Panc1 (cell line): ENCODE data around the gene PHYHIPL. TPM values are rescaled to one million over a fixed set of nuclear protein-coding genes. Genes with fewer than 3 reads are reported as not detected.

Source experiments
- ATAC-seq: fragments of 200-7000 bp; cut with Tn5 transposase; 2 replicates; pipeline ENCODE4 v1.9.1; 2020; ENCODE audit warnings: mild to moderate bottlenecking, moderate library complexity
- BruUV-seq: library from RNA; stranded (reverse); fragments of 400-500 nt; replicated peaks from 2 replicates; lab custom pipeline; 2021; lab: Mats Ljungman, UMichigan
- CTCF ChIA-PET: fragments of 300-600 bp; sonication (Branson Sonifier 250); formaldehyde crosslinking; loops from one replicate; lab custom pipeline; 2022; ENCODE audit warnings: antibody characterized with exemption; lab: Charles Lee
- POLR2A ChIA-PET: fragments of 300-600 bp; sonication (Branson Sonifier 250); formaldehyde crosslinking; loops from one replicate; lab custom pipeline; 2022; ENCODE audit warnings: antibody characterized with exemption; lab: Charles Lee
- DNase-seq: peaks from one replicate; pipeline ENCODE4 v3.0.0-alpha.2; 2010; ENCODE audit warnings: low read depth, low spot score
- H3K27ac ChIP-seq: 2 replicates; pipeline ENCODE4 v1.5.1; 2011; ENCODE audit warnings: mild to moderate bottlenecking, low read length, inconsistent platforms
- H3K27me3 ChIP-seq: fragments of 200-500 bp; sonication (Bioruptor generic); 2 replicates; pipeline ENCODE4 v1.6.0; 2014; ENCODE audit warnings: low read length, inconsistent platforms; ENCODE audit not compliant: control insufficient read depth, insufficient read depth
- H3K36me3 ChIP-seq: fragments of 200-500 bp; sonication (Bioruptor generic); 2 replicates; pipeline ENCODE4 v1.5.1; 2014; ENCODE audit warnings: inconsistent platforms, mild to moderate bottlenecking, low read length, moderate library complexity; ENCODE audit not compliant: control insufficient read depth, insufficient read depth
- H3K4me1 ChIP-seq: 2 replicates; pipeline ENCODE4 v1.5.1; 2011; ENCODE audit warnings: inconsistent platforms, mild to moderate bottlenecking, low read length, moderate library complexity; ENCODE audit not compliant: control insufficient read depth, insufficient read depth
- H3K4me3 ChIP-seq, 2 experiments: 2 replicates each; pipeline ENCODE4 v1.5.1; 2011 to 2012; ENCODE audit warnings: low read depth in 2 of 2, low read length in 2 of 2, mild to moderate bottlenecking in 2 of 2, inconsistent platforms in 1 of 2, moderate library complexity in 1 of 2
- H3K9me3 ChIP-seq: fragments of 200-500 bp; sonication (Bioruptor generic); 2 replicates; pipeline ENCODE4 v1.5.1; 2014; ENCODE audit warnings: low read depth, mild to moderate bottlenecking, inconsistent platforms, low read length, moderate library complexity; ENCODE audit not compliant: control insufficient read depth, insufficient read depth
- POLR2AphosphoS5 ChIP-seq: IDR thresholded peaks from 2 replicates; pipeline ENCODE4 v1.6.1; 2012; ENCODE audit warnings: mild to moderate bottlenecking, low read depth, low read length, moderate library complexity
- SIN3A ChIP-seq: IDR thresholded peaks from 2 replicates; pipeline ENCODE4 v1.6.1; 2012; ENCODE audit warnings: low read depth, mild to moderate bottlenecking, low read length, moderate library complexity, borderline replicate concordance; ENCODE audit not compliant: insufficient read depth
- TCF7L2 ChIP-seq: IDR thresholded peaks from 2 replicates; pipeline ENCODE4 v1.6.1; 2011; ENCODE audit warnings: mild to moderate bottlenecking, low read depth, low read length, inconsistent platforms
- in situ Hi-C: cut with HindIII; loops from 2 replicates; pipeline ENCODE4 v1.10.0; 2016; ENCODE audit warnings: low sequenced_read_pairs, low pct_unique_long_range_greater_than_20kb
- intact Hi-C: fragments of 100-400 bp; cut with micrococcal nuclease; formaldehyde crosslinking; loops from one replicate; pipeline ENCODE4 v1.10.0; 2022; ENCODE audit not compliant: unreplicated experiment
- total RNA-seq: library from RNA; stranded (reverse); gene quantifications from one replicate; pipeline ENCODE4 v1.2.1, GENCODE V29; 2021; ENCODE audit not compliant: unreplicated experiment
- TF ChIP-seq, protein P1 (sequence below): fragments of 450-650 bp; IDR thresholded peaks from 2 replicates; pipeline ENCODE4 v1.5.1; 2017; ENCODE audit warnings: mild to moderate bottlenecking
- TF ChIP-seq, protein P2 (sequence below), 2 experiments: IDR thresholded peaks; 2 replicates each; pipeline ENCODE4 v1.6.1; 2011 to 2012; ENCODE audit warnings: low read depth in 2 of 2, control low read depth in 1 of 2, low read length in 1 of 2, mild to moderate bottlenecking in 1 of 2, moderate library complexity in 1 of 2; ENCODE audit not compliant: insufficient read depth in 1 of 2

The PHYHIPL gene
- total RNA-seq, 1 experiment from 2014 or later = not detected

DNA sequence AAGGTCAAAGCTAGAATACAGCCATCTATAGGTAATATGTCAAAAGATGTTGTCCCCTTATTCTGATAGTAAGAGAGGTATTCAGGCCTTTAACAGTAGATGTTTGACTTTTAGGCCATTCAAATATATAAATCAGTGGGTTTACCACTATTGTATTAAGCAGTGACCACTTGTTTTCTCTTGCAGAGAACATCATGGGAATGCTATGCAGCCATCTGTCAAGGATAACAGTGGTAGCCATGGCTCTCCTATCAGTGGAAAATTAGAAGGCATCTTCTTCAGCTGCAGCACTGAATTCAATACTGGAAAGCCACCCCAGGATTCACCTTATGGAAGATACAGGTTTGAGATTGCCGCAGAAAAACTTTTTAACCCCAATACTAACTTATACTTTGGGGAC is 68.4 kb downstream of the PHYHIPL start:
- DNase-seq (no peak), ATAC-seq (no peak)
- intact Hi-C loops (loop anchor here (10.0 kb wide), 1 partner anchor 780 kb away; no protein-coding TSS in a partner anchor), in situ Hi-C loops (no loop called here)
- CTCF ChIA-PET = no interaction called here
- TF ChIP-seq, protein P1, sequence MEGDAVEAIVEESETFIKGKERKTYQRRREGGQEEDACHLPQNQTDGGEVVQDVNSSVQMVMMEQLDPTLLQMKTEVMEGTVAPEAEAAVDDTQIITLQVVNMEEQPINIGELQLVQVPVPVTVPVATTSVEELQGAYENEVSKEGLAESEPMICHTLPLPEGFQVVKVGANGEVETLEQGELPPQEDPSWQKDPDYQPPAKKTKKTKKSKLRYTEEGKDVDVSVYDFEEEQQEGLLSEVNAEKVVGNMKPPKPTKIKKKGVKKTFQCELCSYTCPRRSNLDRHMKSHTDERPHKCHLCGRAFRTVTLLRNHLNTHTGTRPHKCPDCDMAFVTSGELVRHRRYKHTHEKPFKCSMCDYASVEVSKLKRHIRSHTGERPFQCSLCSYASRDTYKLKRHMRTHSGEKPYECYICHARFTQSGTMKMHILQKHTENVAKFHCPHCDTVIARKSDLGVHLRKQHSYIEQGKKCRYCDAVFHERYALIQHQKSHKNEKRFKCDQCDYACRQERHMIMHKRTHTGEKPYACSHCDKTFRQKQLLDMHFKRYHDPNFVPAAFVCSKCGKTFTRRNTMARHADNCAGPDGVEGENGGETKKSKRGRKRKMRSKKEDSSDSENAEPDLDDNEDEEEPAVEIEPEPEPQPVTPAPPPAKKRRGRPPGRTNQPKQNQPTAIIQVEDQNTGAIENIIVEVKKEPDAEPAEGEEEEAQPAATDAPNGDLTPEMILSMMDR = no peak
- TF ChIP-seq POLR2AphosphoS5 (no peak), SIN3A (no peak), TCF7L2 (no peak)
- TF ChIP-seq, protein P2, sequence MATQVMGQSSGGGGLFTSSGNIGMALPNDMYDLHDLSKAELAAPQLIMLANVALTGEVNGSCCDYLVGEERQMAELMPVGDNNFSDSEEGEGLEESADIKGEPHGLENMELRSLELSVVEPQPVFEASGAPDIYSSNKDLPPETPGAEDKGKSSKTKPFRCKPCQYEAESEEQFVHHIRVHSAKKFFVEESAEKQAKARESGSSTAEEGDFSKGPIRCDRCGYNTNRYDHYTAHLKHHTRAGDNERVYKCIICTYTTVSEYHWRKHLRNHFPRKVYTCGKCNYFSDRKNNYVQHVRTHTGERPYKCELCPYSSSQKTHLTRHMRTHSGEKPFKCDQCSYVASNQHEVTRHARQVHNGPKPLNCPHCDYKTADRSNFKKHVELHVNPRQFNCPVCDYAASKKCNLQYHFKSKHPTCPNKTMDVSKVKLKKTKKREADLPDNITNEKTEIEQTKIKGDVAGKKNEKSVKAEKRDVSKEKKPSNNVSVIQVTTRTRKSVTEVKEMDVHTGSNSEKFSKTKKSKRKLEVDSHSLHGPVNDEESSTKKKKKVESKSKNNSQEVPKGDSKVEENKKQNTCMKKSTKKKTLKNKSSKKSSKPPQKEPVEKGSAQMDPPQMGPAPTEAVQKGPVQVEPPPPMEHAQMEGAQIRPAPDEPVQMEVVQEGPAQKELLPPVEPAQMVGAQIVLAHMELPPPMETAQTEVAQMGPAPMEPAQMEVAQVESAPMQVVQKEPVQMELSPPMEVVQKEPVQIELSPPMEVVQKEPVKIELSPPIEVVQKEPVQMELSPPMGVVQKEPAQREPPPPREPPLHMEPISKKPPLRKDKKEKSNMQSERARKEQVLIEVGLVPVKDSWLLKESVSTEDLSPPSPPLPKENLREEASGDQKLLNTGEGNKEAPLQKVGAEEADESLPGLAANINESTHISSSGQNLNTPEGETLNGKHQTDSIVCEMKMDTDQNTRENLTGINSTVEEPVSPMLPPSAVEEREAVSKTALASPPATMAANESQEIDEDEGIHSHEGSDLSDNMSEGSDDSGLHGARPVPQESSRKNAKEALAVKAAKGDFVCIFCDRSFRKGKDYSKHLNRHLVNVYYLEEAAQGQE (IDR thresholded peaks at IDR 0.05; ENCODE audit: insufficient read depth in 1 of 2, low read depth in 2 of 2, low read length in 1 of 2) = no peak
- Histone ChIP-seq H3K27me3 (no peaks in the 10 kb centered on the region), H3K9me3 (no peaks in the 10 kb centered on the region), H3K27ac (no peak overlapping the region), H3K36me3 (no peaks in the 10 kb centered on the region), H3K4me1 (no peaks in the 10 kb centered on the region), H3K4me3 (no peak overlapping the region)
- no TSS peak for BruUV-seq
- POLR2A ChIA-PET = no interaction called here

DNA sequence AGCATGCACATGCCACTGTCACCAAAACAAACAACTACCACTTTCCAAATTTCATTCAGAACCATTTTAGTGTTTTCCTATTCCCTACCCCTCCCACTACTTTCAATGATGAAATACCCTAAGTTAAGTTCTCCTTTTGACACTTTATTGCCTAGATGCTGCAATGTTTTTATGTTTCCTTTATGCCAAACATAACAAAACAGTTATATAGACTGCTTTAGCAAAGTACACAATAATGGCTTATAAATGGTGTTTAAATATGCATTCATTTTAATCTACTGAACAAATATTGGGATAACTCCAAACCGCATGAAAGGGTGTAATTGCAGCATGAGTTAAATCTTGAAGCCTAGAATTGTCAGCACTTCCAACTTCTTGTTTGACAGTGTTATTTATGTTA is 69.2 kb downstream of the PHYHIPL start:
- in situ Hi-C loops = no loop called here
- ATAC-seq (no peak), DNase-seq (no peak)
- BruUV-seq = no TSS peak
- no peaks in the 10 kb centered on the region for H3K9me3 ChIP-seq
- ChIA-PET CTCF (no interaction called here), POLR2A (no interaction called here)
- no peaks in the 10 kb centered on the region for H3K36me3 ChIP-seq
- H3K27ac ChIP-seq = no peak overlapping the region
- no peaks in the 10 kb centered on the region for H3K4me1 ChIP-seq
- no peak overlapping the region for H3K4me3 ChIP-seq
- TF ChIP-seq POLR2AphosphoS5 (no peak), TCF7L2 (no peak)
- TF ChIP-seq, protein P2 (IDR thresholded peaks at IDR 0.05; ENCODE audit: insufficient read depth in 1 of 2, low read depth in 2 of 2, low read length in 1 of 2) = no peak
- no peaks in the 10 kb centered on the region for H3K27me3 ChIP-seq
- intact Hi-C loops = loop anchor here (10.0 kb wide), 1 partner anchor 779 kb away; no protein-coding TSS in a partner anchor
